DND-41 (cell line): Measurements from ENCODE around the gene MYLK2.

Experiments used
- ATAC-seq: fragments of 200-7000 bp; cut with Tn5 transposase; 3 replicates; pipeline ENCODE4 v1.9.1; 2021; ENCODE audit warnings: low read depth; ENCODE audit not compliant: insufficient read depth
- DNase-seq: peaks from one replicate; pipeline ENCODE4 v3.0.0-alpha.2; 2020
- H2AFZ ChIP-seq: 2 replicates; pipeline ENCODE4 v1.6.0; 2012; ENCODE audit warnings: low read depth, low read length
- H3K27ac ChIP-seq: 2 replicates; pipeline ENCODE4 v1.5.1; 2012; ENCODE audit warnings: low read length, inconsistent platforms
- H3K27me3 ChIP-seq: fragments of 200-600 bp; sonication (generic); 2 replicates; pipeline ENCODE4 v1.6.0; 2012; ENCODE audit warnings: low read length, mild to moderate bottlenecking, inconsistent platforms; ENCODE audit not compliant: insufficient read depth, poor library complexity
- H3K36me3 ChIP-seq: 2 replicates; pipeline ENCODE4 v1.5.1; 2012; ENCODE audit warnings: low read length, inconsistent platforms; ENCODE audit not compliant: insufficient read depth
- H3K4me1 ChIP-seq: 2 replicates; pipeline ENCODE4 v1.5.1; 2012; ENCODE audit warnings: mild to moderate bottlenecking, low read length; ENCODE audit not compliant: insufficient read depth
- H3K4me2 ChIP-seq: 2 replicates; pipeline ENCODE4 v1.6.0; 2012; ENCODE audit warnings: mild to moderate bottlenecking, moderate library complexity, low read length, inconsistent platforms; ENCODE audit not compliant: insufficient read depth
- H3K4me3 ChIP-seq, 2 experiments: fragments of 200-600 bp in 1 of 2; shearing (Covaris generic) in 1 of 2; 2 replicates each; pipeline ENCODE4 v1.5.1; 2012 to 2016; ENCODE audit warnings: inconsistent platforms in 2 of 2, low read length in 2 of 2, mild to moderate bottlenecking in 2 of 2, low read depth in 1 of 2, moderate library complexity in 1 of 2
- H3K79me2 ChIP-seq: 2 replicates; pipeline ENCODE4 v1.6.0; 2012; ENCODE audit warnings: low read length, inconsistent platforms; ENCODE audit not compliant: insufficient read depth
- H3K9ac ChIP-seq: 2 replicates; pipeline ENCODE4 v1.6.0; 2012; ENCODE audit warnings: low read depth, mild to moderate bottlenecking, inconsistent platforms, low read length, moderate library complexity
- H3K9me3 ChIP-seq: 2 replicates; pipeline ENCODE4 v1.5.1; 2012; ENCODE audit warnings: low read length, moderate library complexity, mild to moderate bottlenecking, inconsistent platforms; ENCODE audit not compliant: insufficient read depth, severe bottlenecking
- H4K20me1 ChIP-seq: 2 replicates; pipeline ENCODE4 v1.6.0; 2012; ENCODE audit warnings: low read length; ENCODE audit not compliant: insufficient read depth
- CTCF ChIP-seq: IDR thresholded peaks from 2 replicates; pipeline ENCODE4 v1.5.1; 2012; ENCODE audit warnings: borderline replicate concordance, low read length, moderate library complexity, mild to moderate bottlenecking; ENCODE audit not compliant: poor library complexity, severe bottlenecking; ENCODE audit errors: extremely low read depth
- EZH2 ChIP-seq: IDR thresholded peaks from 3 replicates; pipeline ENCODE4 v1.6.1; 2012; ENCODE audit warnings: borderline replicate concordance, low read depth, mild to moderate bottlenecking, moderate library complexity, low read length, inconsistent platforms; ENCODE audit not compliant: severe bottlenecking

The MYLK2 gene

GRCh38 chr20:31875671-31876070, 56.5 kb downstream of the MYLK2 start:
- no peak for ATAC-seq
- Histone ChIP-seq H3K4me2 (no peak overlapping the region), H3K4me1 (peaks cover 13% of the 10 kb centered on the region), H3K27me3 (no peaks in the 10 kb centered on the region), H3K9ac (no peak overlapping the region), H3K27ac (no peak overlapping the region), H3K9me3 (no peaks in the 10 kb centered on the region), H2AFZ (no peak overlapping the region), H4K20me1 (no peaks in the 10 kb centered on the region), H3K4me3 (no peak overlapping the region), H3K79me2 (no peaks in the 10 kb centered on the region), H3K36me3 (no peaks in the 10 kb centered on the region)
- DNase-seq = no peak
- no peak for TF ChIP-seq EZH2
- TF ChIP-seq CTCF = no peak

- Histone ChIP-seq H3K79me2 (no peaks in the 10 kb centered on the region), H3K36me3 (no peaks in the 10 kb centered on the region), H3K9me3 (no peaks in the 10 kb centered on the region), H2AFZ (no peak overlapping the region), H3K27me3 (no peaks in the 10 kb centered on the region), H3K27ac (no peak overlapping the region), H4K20me1 (no peaks in the 10 kb centered on the region), H3K9ac (no peak overlapping the region), H3K4me2 (no peak overlapping the region), H3K4me1 (peaks cover 13% of the 10 kb centered on the region), H3K4me3 (no peak overlapping the region)
- no peak for TF ChIP-seq CTCF
- ATAC-seq = no peak
- no peak for DNase-seq
Measured at GRCh38 chr20:31877684-31878083, 58.5 kb downstream of the MYLK2 start.

- Histone ChIP-seq H3K36me3 (no peaks in the 10 kb centered on the region), H2AFZ (peak overlapping the region; percentile 89), H3K4me2 (peak overlapping the region; percentile 81), H3K79me2 (no peaks in the 10 kb centered on the region), H3K27ac (peak overlapping the region; percentile 42), H3K4me1 (peaks cover 13% of the 10 kb centered on the region), H3K9me3 (no peaks in the 10 kb centered on the region), H4K20me1 (no peaks in the 10 kb centered on the region), H3K9ac (peak overlapping the region; percentile 45), H3K4me3 (peak overlapping the region in 1 of 2 experiments; percentile 55; a peak in 2 of 4 replicates), H3K27me3 (no peaks in the 10 kb centered on the region)
- peak; percentile 80 for ATAC-seq
- TF ChIP-seq EZH2 (no peak), CTCF (no peak)
- DNase-seq = peak; percentile 67
Measured at GRCh38 chr20:31879143-31879987, 60.2 kb downstream of the MYLK2 start.
